ENCODE data around the gene HBEGF. TPM values are rescaled to one million over a fixed set of nuclear protein-coding genes. Genes with fewer than 3 reads are reported as not detected.

HBEGF gene
- total RNA-seq, 1 experiment from 2014 or later = 12.3 TPM

GRCh38 chr5:140302786-140303639, 43.4 kb downstream of the HBEGF start, which contains the start of gene PFDN1 (continued):
- TF ChIP-seq YY1 (IDR thresholded peaks at IDR 0.05; ENCODE audit: extremely low read depth, insufficient replicate concordance, low read depth, low read length) (peak; percentile 99), TCF7L2 (IDR thresholded peaks at IDR 0.05; ENCODE audit: borderline replicate concordance, extremely low read depth, insufficient read depth, insufficient read length) (no peak), ZFX (IDR thresholded peaks at IDR 0.05) (peak; percentile 25; the same call in 1 of the 2 replicates), FOSL1 (IDR thresholded peaks at IDR 0.05; ENCODE audit: low read depth) (no peak), EZH2 (IDR thresholded peaks at IDR 0.05) (no peak)

- H3K4me1 ChIP-seq (ENCODE audit: control insufficient read depth in 1 of 2, insufficient read depth in 2 of 2, low read length in 2 of 2) = peaks cover 22 to 44% of the 10 kb centered on the region in 2 experiments
- H3K9me3 ChIP-seq (ENCODE audit: control insufficient read depth in 1 of 2, insufficient read depth in 1 of 2, low read depth in 1 of 2, low read length in 2 of 2) = no peaks in the 10 kb centered on the region
- peaks cover 58% of the 10 kb centered on the region for H3K79me2 ChIP-seq (ENCODE audit: insufficient read depth, low read length)
Measured at GRCh38 chr5:140301136-140301535, 45.3 kb downstream of the HBEGF start.

More at GRCh38 chr5:140301136-140301535, 45.3 kb downstream of the HBEGF start:
- POLR2A ChIA-PET = no interaction called here
- BruUV-seq (replicated peaks) = no TSS peak
- DNase-seq (ENCODE audit: low read depth, low spot score) (no peak), ATAC-seq (no peak)
- H3K9me2 ChIP-seq (ENCODE audit: insufficient read depth) = no peaks in the 10 kb centered on the region
- no peak overlapping the region for H3K27ac ChIP-seq (ENCODE audit: low read depth, low read length)
- no peak overlapping the region for H3K4me3 ChIP-seq (replicated peaks in 1 of 2; ENCODE audit: low read depth in 1 of 2, low read length in 2 of 2)
- CTCF ChIA-PET = no interaction called here
- H3K9ac ChIP-seq (ENCODE audit: low read length) = no peak overlapping the region
- peak overlapping the region; percentile 90; the same call in 1 of the 2 replicates for H3K4me2 ChIP-seq (ENCODE audit: low read length)
- no peaks in the 10 kb centered on the region for H4K20me1 ChIP-seq (ENCODE audit: insufficient read depth)
- H3K36me3 ChIP-seq (ENCODE audit: control insufficient read depth in 1 of 2, insufficient read depth in 2 of 2, low read length in 2 of 2) = peaks cover 0 to 2% of the 10 kb centered on the region in 2 experiments; a peak in 1 of 4 replicates
- no peaks in the 10 kb centered on the region for H3K27me3 ChIP-seq (ENCODE audit: insufficient read depth, low read length)
- intact Hi-C loops (cut with micrococcal nuclease) = no loop called here
- no peak overlapping the region for H2AFZ ChIP-seq (ENCODE audit: low read depth, low read length, poor library complexity, severe bottlenecking)
- RAD21 ChIA-PET (ENCODE audit: low non-redundant PET in 1 of 2, low total read pairs in 2 of 2, uncharacterized antibody in 2 of 2, unreplicated experiment in 2 of 2) = no interaction called here
- TF ChIP-seq ELF1 (IDR thresholded peaks at IDR 0.05; ENCODE audit: borderline replicate concordance, low read depth) = no peak
- no peak for TF ChIP-seq ATF3 (IDR thresholded peaks at IDR 0.05)
- TF ChIP-seq EZH2 (IDR thresholded peaks at IDR 0.05) = no peak
- TF ChIP-seq EGR1 (IDR thresholded peaks at IDR 0.05; ENCODE audit: low read depth) = no peak
- TF ChIP-seq MAX (IDR thresholded peaks at IDR 0.05) = no peak
- TF ChIP-seq SIN3A (IDR thresholded peaks at IDR 0.05; ENCODE audit: low read depth) = no peak
- no peak for TF ChIP-seq YY1 (IDR thresholded peaks at IDR 0.05; ENCODE audit: extremely low read depth, insufficient replicate concordance, low read depth, low read length)
- TF ChIP-seq ZBTB33 (IDR thresholded peaks at IDR 0.05; ENCODE audit: extremely low read depth, insufficient replicate concordance, low read length) = no peak
- TF ChIP-seq CEBPB (IDR thresholded peaks at IDR 0.05; ENCODE audit: low read depth) = no peak
